Ishikawa (cell line): Measurements from ENCODE around the gene POGLUT3.

Experiments
- CEBPB ChIP-seq: IDR thresholded peaks from 2 replicates; pipeline ENCODE4 v1.6.1; 2012
- CREB1 ChIP-seq: IDR thresholded peaks from 2 replicates; pipeline ENCODE4 v1.6.1; 2012; ENCODE audit warnings: low read depth
- EP300 ChIP-seq: IDR thresholded peaks from 2 replicates; pipeline ENCODE4 v1.6.1; 2012; ENCODE audit warnings: borderline replicate concordance
- REST ChIP-seq: IDR thresholded peaks from 2 replicates; pipeline ENCODE4 v1.6.1; 2012; ENCODE audit warnings: low read depth, mild to moderate bottlenecking
- ZBTB7A ChIP-seq: IDR thresholded peaks from 2 replicates; pipeline ENCODE4 v1.6.1; 2012; ENCODE audit warnings: low read depth

- no peak for TF ChIP-seq CEBPB
- TF ChIP-seq CREB1, result no peak
- TF ChIP-seq ZBTB7A, result no peak
- no peak for TF ChIP-seq EP300
- no peak for TF ChIP-seq REST
Observed at GRCh38 chr11:108530426-108530825, 32.2 kb upstream of the POGLUT3 start.
